GM21515 (cell line): Measurements from ENCODE around the gene PRDM16.

Experiments used
- ATAC-seq: cut with Tn5 transposase; IDR thresholded peaks from one replicate; pipeline ENCODE4 v1.9.1; 2021; ENCODE audit not compliant: unreplicated experiment

The PRDM16 gene

DNA sequence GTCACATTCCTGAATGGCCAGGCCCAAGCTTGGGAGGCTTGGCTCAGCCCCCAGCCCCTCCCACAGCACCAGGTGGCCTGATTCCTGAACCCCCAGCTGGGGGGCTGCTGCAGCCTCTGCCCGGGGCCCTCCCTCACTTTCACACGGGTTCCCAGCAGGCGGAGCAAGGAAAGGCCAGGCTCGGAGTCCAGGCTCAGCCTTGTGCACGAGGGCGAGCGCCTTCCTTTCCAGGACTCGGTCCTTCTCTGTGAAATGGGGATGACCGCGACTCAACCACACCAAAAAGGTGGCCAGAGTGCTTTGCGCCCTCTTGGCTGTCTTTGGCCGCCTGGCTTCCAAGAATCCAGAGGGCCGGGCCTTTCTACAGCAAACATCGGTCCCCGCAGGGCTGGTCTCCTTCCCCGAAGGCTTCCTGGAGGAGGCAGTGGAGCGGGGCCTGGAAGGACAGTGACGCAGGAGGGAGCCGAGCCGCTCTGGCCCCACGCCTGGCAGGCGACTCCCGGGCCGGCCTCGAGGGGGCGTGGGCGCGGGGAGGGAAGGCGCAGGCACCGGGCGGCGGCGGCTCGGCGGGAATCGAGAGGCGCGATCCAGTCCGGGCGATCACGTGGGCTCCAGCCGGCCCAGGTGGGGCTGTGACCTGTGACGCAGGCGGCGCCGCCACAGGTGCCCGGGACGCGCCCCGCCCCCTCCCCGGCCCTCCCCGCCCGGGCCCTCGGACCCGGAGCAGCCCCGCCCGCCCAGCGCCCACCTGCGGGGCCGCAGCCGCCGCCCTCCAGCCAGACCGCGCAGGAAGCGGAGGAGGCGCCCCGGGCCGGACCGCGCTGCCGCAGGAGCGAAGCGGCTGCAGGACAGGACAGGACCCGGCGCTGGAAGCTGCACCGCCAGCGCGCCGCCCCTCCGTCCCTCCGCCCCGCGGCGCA lies 385.1 kb downstream of the PRDM16 start, which contains the start of gene ARHGEF16:
TSS of gene ARHGEF16 (plus strand) at position 775 of the 920 bp plus-strand sequence. CDS start 8,420 bp downstream, outside the sequence.
- no peak for ATAC-seq

DNA sequence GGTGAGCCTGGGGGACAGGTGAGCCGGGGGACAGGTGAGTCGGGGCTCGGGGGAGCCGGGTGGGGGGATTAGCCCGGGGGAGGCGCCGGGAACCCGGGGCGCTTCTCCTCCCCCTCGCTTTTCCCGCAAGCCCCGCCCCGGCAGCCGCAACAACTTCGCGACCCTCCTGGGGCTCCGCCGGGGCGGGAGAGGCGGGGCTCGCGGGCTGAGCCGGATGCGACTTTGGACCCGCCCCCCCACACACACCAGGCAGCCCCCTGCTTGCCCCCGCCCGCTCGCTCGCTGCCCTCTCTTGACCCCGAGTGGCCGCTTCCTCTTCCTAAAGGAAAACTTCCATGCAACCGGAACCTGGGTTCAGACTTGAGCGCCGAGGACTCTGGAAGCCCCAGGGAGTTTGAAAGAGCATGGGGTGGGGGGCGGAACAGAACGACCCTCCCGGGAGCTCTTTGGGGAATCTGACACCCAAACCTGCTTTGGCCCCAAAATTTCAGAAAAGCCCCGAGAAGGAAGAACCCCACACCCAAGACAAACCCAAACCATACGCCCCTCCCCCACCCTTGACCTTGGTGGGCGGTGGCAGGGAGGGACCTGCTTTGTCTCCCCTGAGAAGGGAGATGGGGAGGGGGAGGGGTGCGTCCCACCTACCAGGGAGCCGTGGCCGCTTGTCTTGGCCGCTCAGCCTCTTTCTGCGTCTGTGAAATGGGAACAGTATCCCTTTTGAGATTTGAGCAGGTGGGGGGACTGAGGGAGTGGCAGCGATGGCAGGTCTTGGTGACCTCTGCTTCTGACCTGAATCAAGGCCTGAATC lies 386.0 kb downstream of the PRDM16 start:
- no peak for ATAC-seq

DNA sequence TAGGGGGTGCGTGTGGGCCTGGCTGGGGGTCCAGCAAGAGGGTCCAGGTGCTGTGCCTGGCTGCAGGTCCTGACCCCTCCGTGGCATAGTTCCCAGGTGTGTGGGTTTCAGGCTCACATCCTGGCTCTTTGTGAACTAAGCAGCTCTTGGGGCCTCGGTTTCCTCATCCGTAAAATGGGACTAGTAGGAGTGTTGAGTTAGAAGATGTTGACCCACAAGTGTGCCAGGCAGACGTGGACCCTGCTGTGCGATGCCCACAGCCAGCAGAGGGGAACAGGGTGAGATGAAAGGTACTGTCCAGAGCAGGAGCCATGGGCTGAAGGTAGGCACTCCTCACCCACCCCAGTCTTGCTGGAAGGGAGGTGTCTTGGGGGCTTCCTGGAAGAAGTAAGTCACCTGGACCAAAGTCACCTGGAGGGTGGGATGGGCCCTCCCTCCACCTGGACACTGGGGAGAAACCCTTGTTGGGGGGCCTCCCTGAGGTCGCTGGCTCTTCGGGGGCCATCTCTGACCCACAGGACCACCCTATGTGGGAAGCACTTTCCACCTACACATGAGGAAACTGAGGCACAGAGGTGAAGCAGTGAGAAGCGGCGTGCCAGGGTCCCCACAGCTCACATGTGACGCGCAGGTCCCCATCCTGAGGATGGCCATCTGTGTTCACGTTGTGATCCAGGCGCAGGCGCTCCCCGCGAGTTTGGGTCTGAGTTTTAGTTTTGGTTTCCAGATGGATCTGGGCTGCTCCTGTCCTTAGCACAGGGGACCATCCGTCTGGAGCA lies 386.9 kb downstream of the PRDM16 start:
- no peak for ATAC-seq

DNA sequence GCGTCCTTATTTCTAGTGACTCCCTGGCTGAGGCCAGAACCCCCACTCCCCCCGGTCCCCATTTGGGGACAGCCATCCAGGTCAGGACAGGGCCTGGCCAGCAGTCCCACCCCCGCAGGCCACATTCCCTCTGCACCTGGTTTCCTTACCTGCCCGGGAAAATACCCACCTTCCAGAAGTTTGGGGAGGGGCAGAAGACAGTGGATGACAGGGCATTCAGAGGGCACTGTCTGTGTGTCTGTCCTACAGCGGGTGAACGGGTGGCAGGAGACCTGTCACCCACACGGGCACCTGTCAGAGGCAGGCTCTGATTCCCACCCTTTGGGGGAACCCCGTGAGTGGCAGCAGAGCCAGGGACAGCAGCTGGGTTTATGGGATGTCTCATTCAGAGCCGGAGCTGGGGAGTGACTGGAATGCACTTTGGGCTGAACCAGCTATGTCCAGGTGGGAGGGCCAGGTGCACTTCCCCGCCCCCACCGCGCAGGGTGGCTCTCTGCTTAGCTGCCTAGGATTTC lies 387.5 kb downstream of the PRDM16 start:
- ATAC-seq = no peak

DNA sequence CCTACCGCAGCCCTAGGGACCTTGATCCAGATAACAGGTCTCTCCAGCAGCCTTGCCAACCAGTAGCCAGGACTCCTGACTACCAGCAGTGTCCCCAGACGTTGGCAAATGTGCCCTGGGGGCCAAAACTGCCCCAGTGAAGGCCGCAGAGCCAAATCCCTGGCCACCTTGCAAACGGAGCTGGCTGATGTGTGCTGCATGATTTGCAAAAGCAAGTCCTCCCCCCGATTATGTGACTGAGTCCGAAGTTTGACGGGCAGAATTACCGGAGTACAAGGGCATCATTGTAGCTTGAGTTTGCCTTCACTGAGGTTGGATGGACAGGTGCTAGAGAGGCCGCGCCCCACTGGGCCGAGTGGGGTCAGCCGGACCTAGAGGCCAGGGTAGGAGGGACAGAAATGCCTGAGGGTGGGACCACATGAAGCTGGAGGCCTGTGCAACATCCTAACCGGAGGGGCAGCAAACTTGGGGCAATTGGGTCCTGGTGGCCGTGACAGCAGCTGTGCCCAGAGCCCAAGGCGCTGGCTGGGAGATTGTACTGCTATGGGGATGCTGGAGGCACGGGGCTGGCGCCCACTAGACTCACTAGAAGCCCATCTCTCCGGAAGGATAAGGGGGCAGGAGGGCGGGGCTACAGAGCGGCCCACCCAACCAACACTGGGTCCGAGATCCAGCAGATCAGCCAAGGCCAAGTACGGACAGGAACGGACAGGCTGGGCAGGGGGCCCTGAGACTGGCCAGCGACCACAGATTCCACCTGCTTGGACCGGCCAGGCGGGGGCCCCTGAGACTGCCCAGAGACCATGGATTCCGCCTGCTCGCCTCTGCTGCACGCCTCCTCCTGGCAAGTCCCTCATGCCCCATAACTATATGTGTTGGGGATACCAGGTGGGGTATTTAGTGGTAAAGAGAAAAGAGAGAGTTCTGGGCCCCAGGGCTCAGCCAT lies 388.2 kb downstream of the PRDM16 start:
- no peak for ATAC-seq

DNA sequence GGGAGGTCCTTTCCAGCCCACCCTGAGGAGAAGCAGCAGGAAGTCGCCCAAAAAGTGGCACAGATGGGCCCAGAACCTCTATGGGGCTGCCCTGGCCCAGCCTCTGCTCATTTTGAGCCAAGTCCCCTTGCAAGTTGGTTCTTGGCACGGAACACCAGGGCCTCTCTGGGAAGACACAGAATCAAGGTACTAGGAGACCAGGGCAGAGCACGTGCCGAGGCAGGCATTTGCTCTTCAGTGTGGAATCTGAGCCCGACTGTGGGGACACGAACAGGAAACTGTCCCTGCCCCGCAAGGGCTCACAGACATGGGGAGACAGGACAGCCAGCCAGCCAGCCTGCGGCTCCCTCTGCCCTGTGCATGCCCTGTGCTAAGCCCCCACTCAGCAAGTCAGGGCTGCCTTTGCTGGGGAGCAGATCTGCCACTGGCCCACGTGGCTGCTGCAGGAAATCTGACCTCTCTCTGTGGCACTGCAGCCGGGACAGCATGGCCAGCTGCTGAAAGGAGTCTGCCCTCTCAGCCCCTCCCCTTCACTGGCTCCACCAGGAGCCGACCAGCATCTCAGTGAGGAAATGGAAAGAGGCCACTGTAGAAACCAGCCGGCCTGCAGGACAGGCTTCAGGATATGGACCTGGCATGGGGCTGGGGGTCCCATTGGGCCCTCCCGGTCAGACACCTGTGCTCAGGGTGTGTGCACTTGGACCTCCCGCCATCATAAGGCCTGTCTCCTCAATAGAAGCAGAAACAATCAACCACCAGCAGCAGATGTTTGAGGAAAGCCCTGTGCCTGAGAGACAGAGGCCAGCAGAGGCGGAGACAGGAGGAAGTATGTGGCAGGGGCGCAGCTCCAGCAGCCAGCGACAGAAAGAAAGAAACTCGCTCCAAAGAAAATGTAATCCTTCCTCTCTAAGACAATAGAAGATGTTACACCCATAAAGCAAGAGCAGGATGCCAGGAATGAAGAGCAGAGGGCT lies 389.2 kb downstream of the PRDM16 start:
- no peak for ATAC-seq

DNA sequence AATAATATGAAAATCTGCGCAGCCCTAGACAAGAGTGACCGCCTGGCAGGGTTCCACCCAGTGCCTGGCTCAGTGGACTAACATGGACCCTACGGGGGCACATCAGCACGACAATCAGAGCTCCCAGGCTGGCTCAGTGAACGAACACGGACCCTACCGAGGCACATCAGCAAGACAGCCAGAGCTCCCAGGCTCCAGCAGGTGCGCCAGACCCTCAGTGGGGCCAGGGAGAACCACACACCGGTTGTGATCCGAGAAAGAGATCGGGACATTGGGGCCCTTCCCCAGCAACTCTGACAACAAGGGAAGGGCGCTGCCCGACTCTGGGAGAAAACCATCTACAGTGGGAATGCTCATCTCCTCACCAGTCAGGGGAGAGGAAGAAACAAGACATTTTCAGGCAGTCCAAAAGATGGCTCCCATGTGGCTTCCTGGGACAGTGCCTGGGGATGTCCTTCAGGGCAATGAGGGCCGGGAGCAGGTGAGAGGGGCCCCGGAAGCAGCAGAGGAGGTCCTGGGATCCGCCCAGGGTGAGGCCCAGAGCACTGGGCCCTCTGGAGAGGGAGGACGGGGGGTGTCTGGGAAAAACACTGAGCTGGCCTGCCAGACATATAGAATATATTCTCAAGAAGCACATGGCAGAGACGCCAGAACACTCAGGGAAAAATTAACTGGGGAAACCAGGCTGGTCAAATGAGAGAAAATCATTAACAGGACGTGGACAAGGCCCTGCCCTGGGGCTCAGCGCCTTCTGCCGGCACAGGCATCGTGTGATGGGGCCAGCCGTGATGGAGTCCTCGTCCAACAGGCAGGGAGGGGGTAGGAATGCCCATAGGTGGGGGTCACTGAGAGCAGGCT lies 390.3 kb downstream of the PRDM16 start:
- no peak for ATAC-seq

DNA sequence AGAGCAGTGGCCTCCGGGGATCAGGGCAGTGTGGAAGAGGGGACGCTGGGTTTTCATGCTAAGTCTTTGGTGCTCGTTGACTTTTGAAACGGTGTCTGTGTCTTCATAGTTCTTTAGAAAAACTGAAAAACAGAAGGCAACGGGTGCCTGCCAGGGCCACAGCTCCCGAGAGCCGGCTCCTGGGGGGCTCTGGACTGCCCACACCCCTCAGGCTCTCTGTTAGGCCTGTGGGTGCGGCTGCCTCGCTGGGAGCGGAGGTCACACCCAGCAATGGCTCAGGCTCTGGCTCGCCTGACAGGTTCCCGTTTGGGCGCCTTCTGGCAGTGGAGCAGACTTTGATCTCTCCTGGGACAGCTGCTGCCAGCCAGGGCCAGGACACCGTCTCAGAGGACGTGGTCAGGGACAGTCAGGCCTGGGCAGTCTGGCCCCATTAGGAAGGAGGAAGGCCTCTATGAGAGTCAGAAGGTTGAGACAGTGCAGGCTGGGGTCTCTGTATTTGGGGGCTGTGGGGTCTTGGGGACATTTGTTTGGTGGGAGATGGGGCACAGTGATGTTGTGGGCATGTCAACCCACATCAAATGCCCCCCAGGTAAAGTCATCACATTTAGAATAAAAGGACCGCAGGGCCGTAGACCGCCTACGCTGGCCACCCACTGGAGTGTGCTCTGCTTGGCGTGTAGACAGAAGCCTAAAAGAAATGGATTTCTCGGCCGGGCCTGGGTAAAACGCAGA lies 391.1 kb downstream of the PRDM16 start:
- no peak for ATAC-seq

DNA sequence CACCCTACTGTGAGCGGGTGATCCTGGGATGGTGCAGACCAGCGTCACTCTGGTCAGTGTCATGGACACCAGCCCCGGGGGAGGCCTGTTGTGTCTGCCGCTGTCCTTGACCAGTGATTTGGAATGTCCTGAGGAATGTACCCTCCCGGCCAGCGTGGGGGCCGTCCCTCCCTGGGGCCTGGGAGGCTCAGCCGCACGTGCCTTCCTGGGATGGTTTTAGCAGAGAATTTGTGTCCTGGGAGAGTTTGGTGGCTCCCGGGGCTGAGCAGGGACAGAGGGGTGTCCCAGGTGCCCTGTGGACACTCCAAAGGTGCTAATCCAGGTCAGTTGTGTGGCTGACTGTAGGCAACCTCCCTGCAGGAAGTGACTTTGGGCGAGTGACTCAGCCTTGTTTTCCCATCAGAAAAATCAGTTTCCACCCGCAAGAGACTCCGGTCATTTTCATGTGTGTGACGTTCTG lies 391.7 kb downstream of the PRDM16 start:
- ATAC-seq = no peak

DNA sequence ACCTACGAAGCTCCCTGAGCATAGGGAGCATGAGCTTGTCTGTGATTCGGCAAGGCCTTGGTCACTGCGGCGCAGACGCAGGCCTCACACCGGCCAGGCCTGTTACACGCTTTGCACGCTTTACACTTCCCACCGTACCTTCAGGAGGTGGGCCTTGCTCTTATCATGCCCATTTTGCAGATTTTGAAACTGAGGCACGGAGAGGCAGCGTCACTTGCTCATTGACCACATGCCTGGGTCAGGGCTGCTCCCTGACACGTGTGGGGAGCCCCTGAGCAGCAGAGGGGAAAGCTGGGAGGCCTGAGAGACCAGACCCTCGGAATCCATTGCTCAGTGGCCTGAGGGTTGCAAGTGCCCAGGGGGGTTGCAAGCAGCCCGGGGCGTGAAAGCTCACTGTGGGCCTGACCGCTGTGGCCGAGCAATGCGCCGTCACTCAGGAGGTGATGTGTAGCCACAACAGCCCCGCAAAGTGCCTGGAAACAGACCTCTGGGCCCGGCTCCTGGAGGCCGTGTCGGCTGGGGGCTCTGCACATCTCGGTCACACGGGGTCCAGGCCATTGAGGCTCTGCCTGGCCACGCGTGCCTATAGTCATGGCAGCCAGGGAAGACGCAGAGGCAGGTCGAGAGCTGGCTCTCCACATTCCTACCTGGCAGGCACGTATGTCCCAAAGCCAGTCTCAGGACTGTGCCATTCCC lies 392.4 kb downstream of the PRDM16 start:
- no peak for ATAC-seq

DNA sequence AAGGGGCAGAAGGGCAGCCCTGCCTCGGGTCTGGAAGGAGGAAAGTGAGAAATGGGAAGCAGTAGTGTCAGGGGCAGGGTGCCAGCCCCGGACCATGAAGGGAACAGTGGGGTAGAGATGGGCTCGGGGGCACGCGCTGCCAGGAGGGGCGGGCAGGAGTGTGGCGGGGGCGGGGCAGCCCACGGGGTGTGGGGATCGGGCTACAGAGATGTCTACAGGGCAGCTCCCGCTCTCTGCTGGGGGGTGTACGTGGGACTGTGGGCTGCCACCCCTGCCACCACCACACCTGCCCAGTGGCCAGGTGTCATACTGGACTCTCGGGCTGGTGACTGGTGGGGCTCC lies 392.9 kb downstream of the PRDM16 start:
- ATAC-seq = no peak

DNA sequence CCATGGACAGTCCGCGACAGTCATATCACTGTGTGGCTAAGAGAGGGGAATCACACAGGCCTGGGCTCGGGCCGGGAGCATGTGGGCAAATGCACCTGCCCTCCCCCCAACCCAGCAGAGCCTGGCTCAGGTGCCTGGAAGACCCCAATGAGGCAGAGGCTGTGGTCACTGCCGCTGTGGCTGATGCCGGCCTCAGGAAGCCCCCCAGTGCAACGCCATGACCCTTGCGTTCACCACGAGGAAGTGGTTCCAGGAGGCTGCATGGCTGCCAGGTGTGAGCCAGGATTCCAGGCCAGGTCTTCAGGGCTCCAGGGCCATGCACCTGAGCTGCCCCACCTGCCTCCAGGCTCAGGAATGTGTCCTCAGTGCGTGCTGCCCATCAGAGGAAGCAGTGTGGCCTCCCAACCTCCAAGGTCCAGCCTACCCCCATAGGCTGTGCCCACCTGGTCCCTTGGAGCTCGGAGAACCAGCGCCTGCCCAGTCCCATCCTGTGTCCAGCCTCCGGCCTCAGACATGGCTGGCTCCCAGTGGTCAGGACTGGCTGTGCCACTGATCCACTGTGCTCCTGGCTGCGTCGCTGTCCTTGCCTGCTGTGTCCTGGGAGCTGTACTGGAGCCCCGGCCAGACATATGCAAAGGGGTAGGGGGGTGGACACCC lies 393.5 kb downstream of the PRDM16 start:
- no peak for ATAC-seq

DNA sequence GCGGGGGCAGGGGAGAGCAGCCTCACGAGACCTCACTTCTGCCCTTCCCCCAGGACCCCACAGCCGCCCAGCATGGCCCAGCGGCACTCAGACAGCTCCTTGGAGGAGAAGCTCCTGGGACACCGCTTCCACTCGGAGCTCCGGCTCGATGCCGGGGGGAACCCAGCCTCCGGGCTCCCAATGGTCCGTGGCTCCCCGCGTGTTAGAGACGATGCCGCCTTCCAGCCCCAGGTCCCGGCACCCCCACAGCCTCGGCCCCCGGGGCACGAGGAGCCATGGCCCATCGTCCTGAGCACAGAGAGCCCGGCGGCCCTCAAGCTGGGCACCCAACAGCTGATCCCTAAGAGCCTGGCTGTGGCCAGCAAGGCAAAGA lies 394.0 kb downstream of the PRDM16 start:
- no peak for ATAC-seq

DNA sequence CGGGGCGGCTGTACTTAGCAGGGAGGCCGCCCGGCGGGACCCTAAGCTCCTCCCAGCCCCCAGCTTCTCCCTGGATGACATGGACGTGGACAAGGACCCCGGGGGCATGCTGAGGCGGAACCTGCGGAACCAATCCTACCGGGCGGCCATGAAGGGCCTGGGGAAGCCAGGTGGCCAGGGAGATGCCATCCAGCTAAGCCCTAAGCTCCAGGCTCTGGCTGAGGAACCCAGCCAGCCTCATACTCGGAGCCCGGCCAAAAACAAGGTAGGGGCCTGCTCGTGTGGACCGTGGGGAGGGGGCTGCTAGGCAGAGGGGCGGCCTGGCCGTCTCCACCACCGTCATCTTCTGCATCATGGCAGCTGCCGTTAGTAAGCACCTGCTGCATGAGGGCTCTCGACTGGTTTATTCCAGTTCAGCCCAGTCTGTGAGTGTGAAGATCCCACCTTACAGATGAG lies 394.4 kb downstream of the PRDM16 start:
- no peak for ATAC-seq

DNA sequence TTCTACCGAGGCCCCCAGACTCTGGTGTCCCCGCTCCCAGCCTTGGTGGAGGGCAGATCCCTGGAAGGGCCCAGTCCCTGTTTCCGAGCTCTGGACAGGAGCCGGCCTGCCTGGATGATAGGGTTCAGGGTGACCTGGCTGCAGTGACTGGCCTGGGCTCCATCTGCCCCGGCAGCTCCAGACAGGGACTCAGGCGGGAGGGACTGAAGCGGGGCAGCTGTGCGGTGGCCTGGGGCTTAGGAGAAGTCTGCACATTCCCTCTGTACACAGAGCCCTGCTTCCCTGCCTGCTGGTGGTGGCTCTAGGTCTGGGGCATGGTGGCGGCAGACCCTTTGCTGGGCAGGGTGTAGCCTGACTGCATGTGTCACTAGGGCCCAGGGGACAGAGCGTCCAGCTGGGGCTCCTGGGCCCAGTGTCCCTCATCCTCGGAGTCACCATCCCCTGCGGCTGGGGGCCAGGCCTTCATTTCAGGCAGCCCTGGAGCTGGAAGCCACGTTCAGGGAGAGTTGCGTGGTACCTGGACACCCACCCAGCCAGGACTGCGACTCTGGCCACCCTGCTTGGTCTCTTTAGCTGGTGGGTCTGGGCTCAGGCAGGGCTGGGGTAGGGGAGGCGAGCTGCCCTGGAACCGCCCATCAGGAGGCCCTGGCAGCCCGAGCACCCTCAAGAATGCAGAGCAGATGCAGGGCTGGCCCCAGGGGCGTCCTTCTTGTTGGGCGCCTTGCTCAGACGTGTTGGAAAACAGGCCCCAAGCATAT lies 395.1 kb downstream of the PRDM16 start:
- no peak for ATAC-seq
